ENCODE data around the gene ZNF511.

DNA sequence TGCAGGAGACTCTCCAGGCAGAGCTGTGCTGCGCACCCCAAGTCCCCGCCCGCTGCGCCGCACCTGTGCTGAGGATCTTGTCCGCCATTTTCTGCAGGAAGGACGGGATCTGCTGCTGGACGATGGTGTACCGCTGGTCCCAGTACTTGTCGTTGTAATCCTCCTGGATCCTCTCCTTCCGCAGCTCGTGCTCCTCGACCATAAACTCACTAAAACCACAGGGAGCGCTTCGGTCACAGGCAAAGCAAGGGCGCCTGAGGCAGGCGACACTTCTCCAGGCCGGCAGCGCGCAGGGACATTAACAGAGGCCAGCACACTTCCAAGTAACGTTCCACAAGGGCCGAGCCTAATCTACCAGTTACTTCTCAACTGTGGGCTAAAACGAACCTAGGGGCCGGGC is 19.0 kb upstream of the ZNF511 start:
- TF ChIP-seq, protein P1, sequence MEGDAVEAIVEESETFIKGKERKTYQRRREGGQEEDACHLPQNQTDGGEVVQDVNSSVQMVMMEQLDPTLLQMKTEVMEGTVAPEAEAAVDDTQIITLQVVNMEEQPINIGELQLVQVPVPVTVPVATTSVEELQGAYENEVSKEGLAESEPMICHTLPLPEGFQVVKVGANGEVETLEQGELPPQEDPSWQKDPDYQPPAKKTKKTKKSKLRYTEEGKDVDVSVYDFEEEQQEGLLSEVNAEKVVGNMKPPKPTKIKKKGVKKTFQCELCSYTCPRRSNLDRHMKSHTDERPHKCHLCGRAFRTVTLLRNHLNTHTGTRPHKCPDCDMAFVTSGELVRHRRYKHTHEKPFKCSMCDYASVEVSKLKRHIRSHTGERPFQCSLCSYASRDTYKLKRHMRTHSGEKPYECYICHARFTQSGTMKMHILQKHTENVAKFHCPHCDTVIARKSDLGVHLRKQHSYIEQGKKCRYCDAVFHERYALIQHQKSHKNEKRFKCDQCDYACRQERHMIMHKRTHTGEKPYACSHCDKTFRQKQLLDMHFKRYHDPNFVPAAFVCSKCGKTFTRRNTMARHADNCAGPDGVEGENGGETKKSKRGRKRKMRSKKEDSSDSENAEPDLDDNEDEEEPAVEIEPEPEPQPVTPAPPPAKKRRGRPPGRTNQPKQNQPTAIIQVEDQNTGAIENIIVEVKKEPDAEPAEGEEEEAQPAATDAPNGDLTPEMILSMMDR (conservative IDR thresholded peaks at IDR 0.05; ENCODE audit: low read depth, low read length), result no peak
- TF ChIP-seq RAD21 (IDR thresholded peaks at IDR 0.05; ENCODE audit: low read length) (no peak), MXI1 (IDR thresholded peaks at IDR 0.05; ENCODE audit: borderline replicate concordance, low read depth, low read length) (no peak), MAZ (IDR thresholded peaks at IDR 0.05; ENCODE audit: borderline replicate concordance, low read depth, low read length) (no peak)
